RWPE2 (cell line): ENCODE data around the gene PPP1R14C.

Source experiments
- ATAC-seq: fragments of 200-7000 bp; cut with Tn5 transposase; 3 replicates; pipeline ENCODE4 v1.9.1; 2021; ENCODE audit warnings: low read depth
- DNase-seq: peaks from one replicate; pipeline ENCODE4 v3.0.0-alpha.2; 2020; ENCODE audit warnings: low spot score
- H3K27ac ChIP-seq: fragments of 450-650 bp; 2 replicates; pipeline ENCODE4 v1.5.1; 2017; ENCODE audit warnings: mild to moderate bottlenecking; ENCODE audit not compliant: poor library complexity, severe bottlenecking
- H3K27me3 ChIP-seq: fragments of 250-450 bp; sonication (Bioruptor Pico); 2 replicates; pipeline ENCODE4 v1.5.1; 2021; ENCODE audit warnings: mild to moderate bottlenecking, moderate library complexity; ENCODE audit not compliant: insufficient read depth, poor library complexity, severe bottlenecking
- H3K36me3 ChIP-seq: fragments of 250-450 bp; sonication (Bioruptor Pico); 2 replicates; pipeline ENCODE4 v1.5.1; 2020; ENCODE audit warnings: low read depth, mild to moderate bottlenecking, moderate library complexity
- H3K4me1 ChIP-seq: fragments of 250-450 bp; sonication (Bioruptor Pico); 2 replicates; pipeline ENCODE4 v1.5.1; 2021; ENCODE audit warnings: mild to moderate bottlenecking, moderate library complexity; ENCODE audit not compliant: insufficient read depth, poor library complexity, severe bottlenecking
- H3K4me3 ChIP-seq: fragments of 250-450 bp; sonication (Bioruptor Pico); 2 replicates; pipeline ENCODE4 v1.5.1; 2021; ENCODE audit warnings: mild to moderate bottlenecking, moderate library complexity; ENCODE audit not compliant: severe bottlenecking
- H3K9me3 ChIP-seq: fragments of 250-450 bp; sonication (Bioruptor Pico); 2 replicates; pipeline ENCODE4 v1.5.1; 2021; ENCODE audit warnings: mild to moderate bottlenecking, moderate library complexity; ENCODE audit not compliant: severe bottlenecking
- CTCF ChIP-seq: fragments of 450-650 bp; IDR thresholded peaks from one replicate; pipeline ENCODE4 v1.5.1; 2017; ENCODE audit warnings: mild to moderate bottlenecking, moderate library complexity; ENCODE audit not compliant: poor library complexity, severe bottlenecking

Gene PPP1R14C

DNA sequence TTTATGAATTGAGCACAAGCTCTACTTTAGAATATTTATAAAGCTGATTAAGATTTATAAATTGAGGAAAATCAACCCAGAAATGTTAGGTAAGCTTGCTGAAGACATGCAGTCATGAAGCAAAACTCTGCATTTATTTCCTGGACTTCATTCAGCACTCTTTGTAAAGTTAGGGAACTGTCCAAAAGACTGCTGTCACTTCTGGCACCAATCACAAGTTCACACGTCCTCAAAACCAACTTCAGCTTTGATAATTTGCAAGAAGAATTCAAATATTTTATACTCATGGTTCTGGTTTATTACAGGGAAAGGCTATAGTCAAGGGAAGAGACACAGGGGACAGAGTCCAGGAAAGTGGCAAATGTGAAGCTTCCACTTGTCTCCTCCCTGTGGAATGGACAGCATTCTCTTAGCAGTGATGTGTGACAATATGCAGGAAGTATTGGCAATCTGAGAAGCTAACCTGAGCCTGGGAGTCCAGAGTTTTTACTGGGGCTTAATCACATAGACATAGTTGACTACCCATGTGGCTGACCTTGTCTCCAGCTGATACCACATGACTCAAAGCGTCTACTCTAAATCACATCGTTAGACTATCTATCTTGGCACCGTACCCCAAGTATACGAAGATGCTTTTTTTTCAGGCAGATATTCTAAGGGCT lies 85.4 kb downstream of the PPP1R14C start:
- no peak overlapping the region for H3K4me3 ChIP-seq
- no peaks in the 10 kb centered on the region for H3K36me3 ChIP-seq
- no peak for DNase-seq
- no peaks in the 10 kb centered on the region for H3K27me3 ChIP-seq
- no peak for TF ChIP-seq CTCF
- peak overlapping the region; percentile 65 for H3K27ac ChIP-seq
- peaks cover 40% of the 10 kb centered on the region for H3K4me1 ChIP-seq
- no peak for ATAC-seq
- no peaks in the 10 kb centered on the region for H3K9me3 ChIP-seq

DNA sequence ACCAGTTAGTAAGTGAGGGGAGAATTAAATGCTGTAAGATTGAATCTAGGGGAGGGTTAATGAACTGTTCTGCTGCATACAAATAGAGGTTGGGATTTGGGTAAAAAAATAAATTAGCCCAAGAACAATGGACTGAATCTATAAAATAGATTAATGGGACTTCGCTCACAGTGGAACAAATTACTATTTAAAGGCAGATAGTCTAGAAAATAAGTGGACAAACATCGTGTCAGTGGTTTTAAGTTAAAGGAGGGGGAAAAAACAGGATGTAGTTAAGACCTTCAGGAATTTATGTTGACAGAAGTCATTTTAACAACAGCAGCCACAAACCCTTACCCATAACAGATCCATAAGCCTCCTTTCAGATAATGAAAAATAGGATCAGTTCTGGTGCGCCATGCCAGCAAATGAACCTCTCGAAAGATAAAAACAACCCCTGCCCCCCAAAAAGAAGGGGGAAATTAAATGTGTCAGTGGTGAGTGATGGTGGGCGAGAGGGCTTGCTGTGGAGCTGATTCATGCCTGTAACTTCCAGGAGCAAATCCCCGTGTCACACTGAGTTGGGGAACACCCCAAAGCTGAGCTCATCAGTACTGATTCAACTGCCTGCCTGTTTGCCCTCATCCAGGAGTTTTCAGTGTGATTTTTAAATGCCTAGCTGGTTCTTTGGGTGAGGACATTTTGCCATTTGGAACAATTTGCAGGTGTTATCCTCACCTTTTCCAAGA lies 86.8 kb downstream of the PPP1R14C start:
- TF ChIP-seq CTCF = no peak
- Histone ChIP-seq H3K4me3 (no peak overlapping the region), H3K4me1 (peaks cover 42% of the 10 kb centered on the region), H3K27ac (peak overlapping the region; percentile 65), H3K9me3 (no peaks in the 10 kb centered on the region), H3K36me3 (no peaks in the 10 kb centered on the region), H3K27me3 (no peaks in the 10 kb centered on the region)
- DNase-seq = no peak
- peak; percentile 86 for ATAC-seq

DNA sequence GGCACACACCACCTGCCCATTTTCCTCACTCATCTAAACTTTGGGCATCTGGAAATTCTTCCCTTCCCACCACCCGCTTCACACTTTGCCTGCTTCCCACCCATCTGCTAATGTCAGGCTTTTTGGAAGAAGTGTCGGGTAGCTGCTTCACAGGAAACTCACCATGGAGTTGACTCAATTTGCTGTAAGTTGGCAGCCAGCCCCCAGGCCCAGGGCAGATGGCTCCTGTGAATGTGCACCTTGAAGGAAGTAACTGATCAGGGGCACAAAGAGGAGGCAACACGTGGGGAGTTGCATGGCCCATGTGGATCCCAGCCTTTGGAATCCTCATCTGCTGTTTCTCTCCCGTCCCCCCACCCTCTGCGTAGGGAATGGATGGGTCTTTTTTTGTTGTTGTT lies 87.3 kb downstream of the PPP1R14C start:
- Histone ChIP-seq H3K27me3 (no peaks in the 10 kb centered on the region), H3K9me3 (no peaks in the 10 kb centered on the region), H3K4me1 (peaks cover 42% of the 10 kb centered on the region), H3K27ac (peak overlapping the region; percentile 65), H3K4me3 (no peak overlapping the region), H3K36me3 (no peaks in the 10 kb centered on the region)
- ATAC-seq (peak; percentile 7; the same call in 1 of the 3 replicates), DNase-seq (no peak)
- TF ChIP-seq CTCF = no peak

DNA sequence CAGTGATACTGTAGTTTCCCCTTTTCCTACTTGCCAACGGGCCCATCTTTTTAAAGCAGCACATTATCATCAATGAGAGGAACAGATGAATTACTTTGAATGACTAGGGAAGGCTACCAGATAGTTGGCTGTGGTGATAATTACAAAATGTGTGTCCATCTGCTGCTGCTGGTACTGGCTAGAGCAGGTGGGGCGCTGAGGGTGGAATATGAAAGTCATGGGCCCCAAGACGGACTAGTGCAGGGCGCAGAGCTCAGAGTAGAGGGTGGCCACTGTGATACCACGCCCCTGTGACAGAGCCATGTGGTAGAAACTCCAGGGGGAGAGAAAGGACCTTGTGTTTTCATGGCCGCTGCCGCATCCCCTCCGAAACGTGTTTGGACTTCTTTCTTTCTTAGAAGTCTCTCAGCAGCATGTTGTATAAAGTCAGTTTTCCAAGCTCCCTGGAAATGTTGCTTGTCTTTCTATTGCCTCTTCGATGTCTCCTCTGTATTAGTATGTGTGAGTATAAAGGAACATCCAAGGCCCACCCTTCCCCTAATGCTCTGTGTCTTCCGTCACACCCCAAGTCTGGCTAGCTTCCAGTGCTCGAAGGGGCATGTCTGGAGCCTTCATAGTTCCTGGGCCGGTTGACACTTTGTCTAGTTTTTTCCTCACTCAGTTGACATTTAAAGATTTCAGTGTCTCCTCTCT lies 88.1 kb downstream of the PPP1R14C start:
- Histone ChIP-seq H3K27me3 (no peaks in the 10 kb centered on the region), H3K27ac (peak overlapping the region; percentile 65), H3K36me3 (no peaks in the 10 kb centered on the region), H3K9me3 (no peaks in the 10 kb centered on the region), H3K4me1 (peaks cover 42% of the 10 kb centered on the region), H3K4me3 (no peak overlapping the region)
- DNase-seq = no peak
- TF ChIP-seq CTCF = no peak
- no peak for ATAC-seq
